HG03354 (cell line): Measurements from ENCODE around the gene RPL3.

Experiments
- ATAC-seq: cut with Tn5 transposase; IDR thresholded peaks from one replicate; pipeline ENCODE4 v1.9.1; 2021; ENCODE audit warnings: mild to moderate bottlenecking; ENCODE audit not compliant: unreplicated experiment, poor library complexity, severe bottlenecking

The RPL3 gene

GRCh38 chr22:39269095-39269790 is 50.2 kb downstream of the RPL3 start:
- no peak for ATAC-seq

DNA sequence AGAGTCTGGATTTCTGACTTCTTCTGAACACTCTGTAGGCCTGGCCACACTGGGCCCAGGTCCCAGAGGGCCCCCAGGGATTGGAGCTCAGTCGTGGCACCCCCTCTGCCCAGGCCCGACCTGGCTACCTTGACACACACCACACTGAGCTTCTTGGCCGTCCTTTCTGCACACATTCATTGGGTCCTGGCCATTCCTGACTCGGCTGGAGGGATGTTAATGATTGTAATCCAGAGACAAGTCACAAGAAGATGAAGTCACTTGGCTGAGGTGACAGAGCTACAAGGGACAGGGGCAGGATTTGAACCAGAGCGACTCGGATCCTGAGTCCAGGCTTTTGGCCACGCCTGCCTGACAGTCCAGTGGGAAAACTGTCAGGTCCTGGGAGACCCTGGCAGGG is 50.8 kb downstream of the RPL3 start:
- ATAC-seq, result no peak

GRCh38 chr22:39267974-39268373 is 51.4 kb downstream of the RPL3 start:
- ATAC-seq, result no peak

DNA sequence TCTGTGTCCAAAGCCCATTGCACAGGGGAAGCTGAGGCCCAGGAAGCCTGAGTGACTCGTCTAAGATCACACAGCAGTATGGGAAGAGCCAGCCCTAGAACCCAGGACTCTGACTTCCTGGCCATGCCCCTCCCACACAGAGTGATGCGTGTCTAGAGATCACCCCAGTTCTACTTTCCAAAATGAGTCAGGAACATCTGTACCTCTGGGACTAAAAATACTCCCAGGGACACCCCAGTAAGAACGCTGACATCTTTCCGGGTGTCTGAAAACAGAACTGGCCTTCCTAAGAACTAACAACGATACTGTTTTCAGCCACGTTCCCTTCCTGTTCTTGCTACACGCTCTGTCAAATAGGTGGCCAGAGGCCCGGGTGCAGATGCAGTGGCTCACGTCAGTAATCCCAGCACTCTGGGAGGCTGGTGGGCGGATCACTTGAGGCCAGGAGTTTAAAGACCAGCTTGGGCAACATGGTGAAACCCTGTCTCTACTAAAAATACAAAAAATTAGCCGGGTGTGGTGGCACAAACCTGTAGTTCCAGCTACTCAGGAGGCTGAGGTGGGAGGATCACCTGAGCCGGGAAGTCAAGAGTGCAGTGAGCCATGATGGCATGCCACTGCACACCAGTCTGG is 52.9 kb downstream of the RPL3 start:
- peak; percentile 67 for ATAC-seq

DNA sequence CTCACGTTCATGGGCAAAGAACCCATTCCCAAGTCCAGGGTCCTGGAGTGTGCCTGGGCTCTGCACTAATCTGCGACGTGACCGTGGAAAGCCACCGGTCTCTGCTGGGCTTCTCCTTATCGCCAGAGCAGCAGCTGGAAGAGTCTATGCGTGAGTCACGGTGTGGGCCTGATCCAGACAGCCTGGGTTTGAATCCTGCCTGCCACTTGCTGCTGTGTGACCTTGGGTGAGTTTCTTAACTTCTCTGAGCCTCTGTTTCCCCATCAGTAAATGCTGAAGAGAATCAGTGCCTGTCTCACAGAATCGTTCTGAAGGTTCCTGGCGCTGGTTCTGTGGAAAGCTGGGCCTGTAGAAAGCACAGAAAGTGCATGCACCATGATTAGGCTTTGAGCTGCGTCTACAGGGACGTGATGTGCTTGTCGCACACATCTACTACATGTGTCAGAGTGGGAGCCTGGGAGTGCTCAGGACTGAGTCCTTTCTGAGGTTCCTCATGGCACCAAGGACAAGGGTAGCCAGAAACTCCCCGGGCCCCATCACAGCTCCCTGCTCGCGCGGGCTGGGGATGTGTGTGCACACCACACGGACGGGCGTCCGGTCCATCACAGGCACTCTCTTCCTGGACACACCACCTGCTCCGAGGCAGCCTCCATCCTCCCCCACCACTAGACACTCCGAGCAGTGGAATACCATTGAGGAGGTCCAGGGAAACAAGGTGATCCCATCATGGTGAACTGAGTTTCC is 54.1 kb downstream of the RPL3 start:
- ATAC-seq, result no peak

DNA sequence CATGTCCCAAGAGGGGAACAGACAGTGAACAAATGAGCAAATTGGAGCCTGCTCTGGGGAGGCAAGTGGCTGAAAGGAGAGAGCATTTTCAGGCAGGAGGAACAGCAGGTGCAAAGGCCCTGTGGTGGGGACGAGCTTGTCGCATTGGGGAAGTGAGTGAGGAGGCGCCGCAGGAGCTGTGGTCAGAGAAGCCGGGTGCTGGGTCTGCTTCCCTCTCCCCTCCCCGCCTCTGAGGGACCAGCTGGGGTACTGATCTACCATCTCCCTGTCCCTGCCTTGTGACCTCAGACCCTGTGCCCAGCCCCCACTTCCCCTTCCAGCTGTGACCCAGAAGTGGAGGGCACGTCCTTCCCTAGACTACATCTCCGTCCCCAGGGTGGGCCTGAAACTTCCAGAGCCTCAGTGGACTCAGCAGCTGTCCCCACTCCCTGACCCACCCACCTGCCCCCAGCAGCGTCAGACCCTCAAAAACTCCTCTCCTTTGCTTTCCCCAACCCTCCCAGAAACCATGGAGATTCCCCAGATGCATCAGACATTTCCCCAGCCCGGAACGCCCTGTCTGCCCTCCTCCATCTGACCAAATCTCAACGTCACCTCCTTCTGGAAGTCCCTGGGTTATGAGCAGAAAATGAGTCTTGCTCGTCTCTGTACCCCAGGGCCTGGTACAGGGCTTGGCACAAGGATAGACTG is 54.9 kb downstream of the RPL3 start:
- no peak for ATAC-seq

GRCh38 chr22:39263626-39264348 is 55.6 kb downstream of the RPL3 start:
- ATAC-seq, result no peak
